HG02588 (cell line): ENCODE measurements around the gene SCMH1.

Experiments used
- ATAC-seq: cut with Tn5 transposase; IDR thresholded peaks from one replicate; pipeline ENCODE4 v1.9.1; 2021; ENCODE audit warnings: mild to moderate bottlenecking, moderate library complexity; ENCODE audit not compliant: unreplicated experiment

SCMH1 gene

DNA sequence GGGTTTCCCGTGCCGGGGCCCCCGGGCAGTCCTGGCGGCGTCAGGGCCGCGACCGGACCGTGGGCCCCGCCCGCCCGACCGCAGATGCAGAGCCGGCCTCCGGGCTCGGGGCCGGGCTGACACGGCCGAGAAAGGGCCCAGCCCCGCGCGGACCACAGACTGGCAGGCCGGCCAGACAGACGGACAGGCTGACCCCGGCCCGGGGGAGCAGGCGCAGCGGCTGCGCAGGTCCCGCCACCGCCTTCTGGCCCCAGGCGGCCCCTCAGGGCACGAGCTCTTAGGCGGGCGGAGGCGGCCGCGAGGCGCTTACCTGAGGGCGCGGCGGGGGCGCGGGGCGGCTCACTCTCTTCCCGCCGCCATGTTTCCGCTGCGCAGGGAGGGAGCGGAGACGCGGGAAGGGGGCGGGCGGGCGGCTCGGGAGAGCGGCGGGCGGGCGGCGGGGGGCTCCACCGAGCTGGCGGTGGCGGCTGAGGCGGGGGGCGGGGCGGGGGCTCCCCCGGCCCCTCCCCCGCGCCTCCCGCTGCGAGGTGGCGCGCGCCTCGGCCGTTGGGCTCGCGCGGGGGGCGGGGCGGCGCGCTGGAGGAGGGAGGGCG, at the start of gene SCMH1:
SCMH1 (minus strand) TSS at position 558 of the 593 bp plus-strand sequence. CDS start 56,173 bp downstream, outside the sequence.
- ATAC-seq: peak; percentile 44

DNA sequence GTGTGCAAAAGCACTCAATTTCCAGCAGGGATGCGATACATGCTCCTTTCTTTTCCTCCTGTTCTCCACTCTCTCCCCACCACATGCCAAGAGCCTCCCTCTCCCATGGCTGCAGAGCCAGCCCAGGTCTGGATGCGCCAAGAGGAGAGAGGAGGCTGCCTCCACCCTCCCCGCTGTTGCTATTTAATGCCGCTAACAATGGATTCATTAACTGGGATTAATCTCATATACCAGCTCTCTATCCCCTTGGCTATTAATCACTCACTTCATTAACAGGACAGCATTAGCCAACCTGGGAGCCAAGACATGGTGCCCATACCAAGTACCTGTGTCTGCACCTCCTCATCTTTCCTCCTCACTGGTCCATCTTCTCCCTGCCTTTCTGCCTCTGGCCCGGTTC, 49.1 kb upstream of the SCMH1 start:
- no peak for ATAC-seq

DNA sequence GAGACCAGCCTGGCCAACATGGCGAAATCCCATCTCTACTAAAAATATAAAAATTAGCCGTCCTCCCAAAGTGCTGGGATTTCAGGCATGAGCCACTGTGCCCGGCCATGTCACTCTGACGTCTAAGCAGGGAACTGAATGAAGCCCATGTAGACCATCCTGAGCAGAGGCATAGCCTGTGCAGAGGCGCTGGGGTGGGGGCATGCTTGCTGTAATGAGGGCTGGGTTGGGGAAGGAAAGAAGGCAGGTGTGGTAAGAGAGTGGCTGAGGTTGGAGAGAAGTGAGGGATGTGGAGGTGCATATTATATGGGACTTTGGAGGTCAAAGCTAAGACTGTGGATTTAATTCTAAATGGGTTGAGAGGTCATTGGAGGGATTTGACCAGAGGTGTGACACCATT, 47.1 kb upstream of the SCMH1 start:
- ATAC-seq: no peak

DNA sequence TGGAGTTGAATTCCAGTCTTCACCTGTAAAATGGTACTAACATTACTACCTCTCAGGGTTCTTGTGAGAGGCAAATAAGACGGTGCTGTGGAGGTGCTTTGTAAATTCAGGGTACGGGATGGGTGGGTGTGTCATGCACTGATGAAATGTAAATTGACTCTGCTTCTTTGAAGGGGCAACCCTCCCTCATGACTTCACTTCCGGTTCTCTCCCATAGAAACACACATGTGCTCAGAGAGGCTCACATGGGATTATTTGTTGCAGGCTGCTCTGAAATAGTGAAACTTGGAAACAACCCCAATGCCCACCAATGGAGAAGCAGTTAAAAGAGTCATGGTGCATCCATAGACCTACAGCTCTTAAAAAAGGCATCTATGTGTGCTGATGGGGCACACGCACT, 44.9 kb upstream of the SCMH1 start:
- ATAC-seq: no peak

DNA sequence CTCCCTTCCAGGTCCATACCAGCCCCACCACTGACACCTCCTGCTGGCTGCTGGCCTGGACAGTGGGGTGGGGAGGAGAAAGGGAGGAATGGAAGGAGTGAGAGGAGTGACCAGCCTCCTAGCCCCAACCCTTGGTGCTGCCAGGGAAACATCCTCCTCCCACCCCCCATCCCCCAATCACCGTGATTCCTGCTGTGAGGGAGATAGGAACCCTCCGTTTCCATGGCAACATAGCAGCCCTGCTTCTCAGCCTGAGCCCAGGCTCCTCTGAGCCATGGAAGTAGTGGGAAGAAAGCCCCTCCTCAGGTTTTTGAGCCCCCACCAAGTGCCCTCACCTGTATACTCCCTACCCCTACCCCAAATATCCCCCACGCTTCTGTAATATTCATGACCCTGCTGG, 44.4 kb upstream of the SCMH1 start:
- ATAC-seq: no peak

DNA sequence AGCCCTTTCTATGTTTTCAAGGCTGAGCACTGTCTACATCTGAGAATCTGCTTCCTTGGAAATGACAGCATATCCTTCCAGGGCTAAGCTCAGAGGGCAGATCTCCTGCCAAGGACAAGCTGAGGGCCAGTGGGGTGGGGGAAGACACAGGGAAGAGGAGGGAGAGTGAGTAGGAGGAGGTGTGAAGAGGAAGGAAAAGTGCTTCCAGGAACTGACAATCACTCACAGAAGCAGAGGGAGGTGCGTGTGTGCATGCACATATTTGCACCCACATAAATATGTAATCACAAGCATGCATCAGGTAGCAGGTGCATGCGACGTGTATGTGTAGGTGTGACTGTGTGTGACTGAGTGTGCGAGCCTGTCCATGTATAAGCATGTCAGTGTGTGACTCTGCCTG, 43.7 kb upstream of the SCMH1 start:
- no peak for ATAC-seq

DNA sequence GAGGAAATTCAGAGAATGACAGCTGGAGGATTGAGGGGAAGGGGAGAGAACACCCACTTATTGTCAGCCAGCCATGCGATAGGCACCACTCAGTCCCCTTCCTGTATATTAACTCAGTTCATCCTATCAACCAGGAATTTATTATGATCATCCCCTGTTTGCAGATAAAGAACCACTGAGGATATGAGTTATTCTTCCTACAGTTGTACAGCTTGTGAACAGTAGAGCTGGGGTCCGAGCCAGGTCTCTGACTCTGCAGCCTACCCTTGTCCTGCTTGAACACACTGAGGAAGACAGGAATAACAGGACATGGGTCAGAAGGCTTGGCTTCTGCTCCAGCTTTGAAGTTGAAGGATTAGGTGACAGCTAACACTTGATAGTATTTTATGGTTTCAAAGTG, 42.0 kb upstream of the SCMH1 start:
- ATAC-seq: no peak

DNA sequence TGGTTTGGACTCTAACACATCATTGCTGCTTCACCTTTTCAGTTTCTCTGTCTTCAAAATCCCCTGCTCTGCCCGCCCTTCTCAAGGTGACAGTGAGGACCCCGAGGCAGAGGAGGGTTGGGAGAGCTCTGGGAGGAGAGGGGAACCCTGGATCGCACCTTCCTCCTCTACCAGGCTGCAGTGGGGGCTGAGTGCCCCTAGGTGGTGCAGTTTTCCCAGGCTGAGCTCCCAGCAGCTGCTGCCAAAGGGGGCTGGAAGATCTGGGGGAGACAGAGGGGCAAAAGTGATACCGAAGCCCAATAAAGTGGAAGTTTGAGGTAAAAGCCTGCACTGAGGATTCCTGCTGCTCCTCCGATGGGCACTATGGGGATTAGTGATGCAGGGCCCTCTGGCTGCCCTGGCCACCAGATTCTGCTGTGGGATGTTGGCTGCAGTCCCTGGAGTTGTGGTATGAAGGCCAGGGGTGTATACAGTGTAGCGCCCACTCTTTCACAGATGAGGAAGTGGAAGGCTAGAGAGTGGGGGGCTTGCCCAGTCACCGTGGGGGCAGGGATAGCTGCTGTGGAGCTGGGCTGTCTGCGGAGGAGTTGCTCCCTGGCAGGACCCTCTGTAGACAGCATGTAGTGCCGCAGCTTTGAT, 40.7 kb upstream of the SCMH1 start:
- no peak for ATAC-seq

DNA sequence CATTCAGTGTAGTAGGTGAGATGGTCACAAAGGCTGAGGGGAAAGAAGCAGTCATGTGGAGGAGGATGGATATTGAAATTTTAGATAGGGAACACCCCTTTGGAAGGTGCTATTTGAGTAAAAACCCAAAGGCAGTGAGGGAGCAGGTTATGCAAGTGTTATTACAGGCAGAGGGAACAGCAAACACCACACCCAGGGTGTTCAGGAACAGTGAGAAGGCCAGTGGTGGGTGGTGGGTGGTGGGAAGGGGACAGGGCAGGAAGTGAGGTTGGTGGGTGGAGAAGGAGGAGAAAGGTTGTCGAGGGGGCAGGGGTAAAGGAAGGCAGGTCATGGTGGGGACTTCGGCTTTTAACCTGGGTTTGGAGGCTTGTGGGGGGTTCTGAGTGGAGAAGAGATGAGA, 39.2 kb upstream of the SCMH1 start:
- ATAC-seq: no peak

DNA sequence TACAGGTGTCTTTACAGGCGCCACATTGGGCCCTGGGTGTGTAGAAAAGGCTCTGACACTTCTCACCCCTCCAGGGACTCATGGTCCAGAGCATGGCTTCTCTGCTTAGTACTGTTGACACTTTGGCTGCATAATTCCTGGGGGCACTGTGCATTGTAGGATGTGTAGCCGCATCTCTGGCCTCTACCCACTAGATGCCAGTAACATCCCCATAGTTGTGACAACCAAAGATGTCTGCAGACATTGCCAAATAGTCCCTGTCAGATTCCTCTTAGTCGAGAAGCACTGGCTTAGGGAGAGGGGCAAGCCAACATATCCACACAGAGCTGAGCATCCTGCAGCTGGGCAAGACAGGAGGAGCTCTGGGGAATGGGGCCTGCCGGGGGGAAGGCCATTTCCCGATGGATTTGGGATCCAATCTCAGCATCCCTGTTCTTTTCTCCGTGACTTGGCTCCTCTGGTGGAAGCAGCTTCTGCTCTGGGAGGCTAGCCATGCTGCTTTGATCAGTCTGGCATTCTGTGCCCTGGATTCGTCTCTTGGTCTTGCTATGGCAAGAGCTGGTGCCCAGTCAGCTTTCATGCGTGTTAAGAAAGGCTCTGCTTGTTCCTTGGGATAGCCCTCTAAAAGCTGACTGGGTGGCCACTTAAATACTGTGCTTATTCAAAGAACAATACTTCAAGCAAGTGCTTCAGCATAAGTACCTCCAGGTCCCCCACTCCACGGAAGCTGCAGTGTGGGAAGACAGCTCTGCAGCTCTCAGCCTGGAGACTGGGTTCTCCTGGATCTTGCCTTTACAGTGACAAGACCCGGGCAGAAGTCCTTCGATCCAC, 38.3 kb upstream of the SCMH1 start:
- no peak for ATAC-seq

DNA sequence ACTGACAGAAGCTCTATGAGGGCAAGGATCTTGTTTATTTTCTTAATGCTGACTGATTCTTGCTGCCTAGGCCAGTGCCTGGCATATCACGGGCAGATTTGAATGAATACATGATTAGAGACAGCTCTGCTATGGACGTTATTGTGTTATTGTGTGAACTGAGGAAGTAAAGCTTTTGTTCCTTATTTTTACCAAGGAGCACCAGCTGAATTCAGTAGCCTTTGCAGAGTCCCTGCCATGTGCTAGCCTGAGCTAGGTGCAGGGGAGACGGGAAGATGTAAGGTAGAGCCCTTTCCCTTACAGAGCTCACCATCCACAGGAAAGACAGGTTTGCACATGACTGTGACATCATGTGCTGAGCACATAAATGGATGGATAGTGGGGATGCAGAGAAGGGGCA, 36.0 kb upstream of the SCMH1 start:
- no peak for ATAC-seq

DNA sequence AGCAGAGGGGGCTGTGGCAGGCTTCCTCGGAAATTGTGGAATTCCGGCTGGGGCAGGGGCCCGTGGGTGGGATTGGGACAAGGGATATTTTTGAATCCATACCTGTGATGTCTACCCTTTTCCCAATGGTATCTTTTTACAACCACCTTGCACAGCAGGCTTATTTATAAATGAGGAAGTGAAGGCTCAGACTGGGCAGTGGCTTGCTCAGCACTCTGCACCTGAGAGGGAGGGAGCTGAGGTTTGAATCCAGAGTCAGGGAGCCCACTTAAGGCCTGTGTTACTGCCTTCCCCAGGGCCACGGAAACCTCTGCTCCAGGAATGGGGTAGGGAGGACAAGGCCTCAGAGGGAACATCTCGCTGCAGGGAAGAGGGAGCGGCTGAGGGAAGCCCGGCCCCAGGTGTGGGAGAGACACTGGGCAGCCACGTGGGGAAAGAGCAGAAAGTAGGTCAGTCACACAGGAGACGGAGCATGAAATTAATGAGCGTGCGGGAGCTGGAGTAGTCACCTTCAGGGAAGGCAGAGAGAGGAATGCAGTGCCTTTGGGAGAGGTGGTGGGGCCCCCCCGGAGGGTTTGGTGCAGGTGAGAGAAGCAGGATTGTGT, 35.4 kb upstream of the SCMH1 start:
- ATAC-seq: no peak

DNA sequence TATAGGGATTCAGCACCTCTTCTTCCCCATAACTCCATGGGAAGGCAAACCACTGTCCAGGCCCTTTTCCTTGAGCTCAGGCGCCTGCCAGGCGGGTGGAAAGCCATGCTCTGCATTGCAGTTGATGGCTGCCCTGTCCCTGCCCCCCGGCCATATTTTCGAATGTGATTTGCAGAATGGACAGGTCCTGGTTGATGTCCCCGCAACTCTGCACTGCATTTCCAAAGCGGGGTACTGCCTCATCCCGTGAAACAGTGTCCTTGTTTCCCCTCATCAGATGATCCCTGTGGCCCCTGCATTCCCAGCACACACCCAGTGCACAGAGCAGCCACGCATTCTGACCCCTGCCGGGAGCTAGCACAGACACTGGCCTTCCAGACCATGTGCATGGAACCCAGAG, 33.7 kb upstream of the SCMH1 start:
- no peak for ATAC-seq

DNA sequence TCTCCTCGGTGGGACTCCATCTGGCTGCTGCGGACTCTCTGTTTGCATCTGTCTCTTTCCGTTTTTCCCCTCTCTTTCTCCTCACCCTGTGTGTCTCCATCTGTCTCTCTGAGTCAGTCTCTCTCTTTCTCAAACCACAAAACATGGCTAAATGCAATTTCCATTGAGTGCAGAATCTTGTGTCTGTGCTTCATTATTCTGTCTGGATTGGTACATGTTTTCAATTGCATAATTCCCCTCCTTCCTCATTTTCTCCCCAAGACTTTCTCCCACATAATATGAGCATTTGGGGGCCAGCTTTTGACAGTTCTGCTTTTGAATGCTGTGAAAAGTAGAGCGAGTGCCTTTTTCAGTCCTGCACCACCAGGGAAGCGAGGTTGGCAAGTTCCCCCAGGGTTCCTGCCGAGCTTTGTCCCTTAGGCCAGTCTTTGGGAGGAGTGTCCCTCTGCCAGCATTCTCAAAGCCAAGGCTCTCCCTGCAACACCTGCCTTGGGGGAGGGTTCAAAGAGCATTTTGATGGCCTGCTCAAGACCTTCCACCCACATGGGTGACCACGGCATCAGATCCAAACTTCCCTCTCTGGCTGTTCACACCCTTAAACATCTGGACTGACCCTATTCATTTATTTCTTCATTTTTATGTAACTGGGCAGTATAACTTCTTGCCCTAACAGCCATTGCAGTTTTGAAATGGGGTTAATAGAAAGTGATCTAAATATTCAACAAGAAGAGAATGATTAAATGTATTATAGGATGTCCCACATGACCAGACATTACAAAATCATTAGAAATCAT, 32.8 kb upstream of the SCMH1 start:
- no peak for ATAC-seq

DNA sequence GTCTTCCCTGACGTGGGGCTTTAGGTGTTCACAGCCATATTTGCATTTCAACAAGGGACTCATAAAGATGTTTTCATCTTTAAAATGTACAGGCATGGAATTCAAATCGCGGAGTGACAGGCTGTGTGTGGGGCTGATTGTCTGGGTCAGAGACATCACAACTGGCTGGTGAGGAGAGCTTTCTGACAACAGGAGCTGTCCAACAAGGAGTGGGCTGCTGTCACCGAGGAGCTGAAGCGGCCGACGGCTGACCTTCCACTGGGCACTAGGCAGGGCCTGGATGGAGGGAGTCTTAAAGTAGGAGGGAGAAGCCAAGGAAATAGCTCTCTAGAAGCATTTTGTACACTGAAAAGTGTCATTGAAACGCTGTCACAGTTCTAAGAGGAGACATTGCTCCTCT, 30.5 kb upstream of the SCMH1 start:
- no peak for ATAC-seq

DNA sequence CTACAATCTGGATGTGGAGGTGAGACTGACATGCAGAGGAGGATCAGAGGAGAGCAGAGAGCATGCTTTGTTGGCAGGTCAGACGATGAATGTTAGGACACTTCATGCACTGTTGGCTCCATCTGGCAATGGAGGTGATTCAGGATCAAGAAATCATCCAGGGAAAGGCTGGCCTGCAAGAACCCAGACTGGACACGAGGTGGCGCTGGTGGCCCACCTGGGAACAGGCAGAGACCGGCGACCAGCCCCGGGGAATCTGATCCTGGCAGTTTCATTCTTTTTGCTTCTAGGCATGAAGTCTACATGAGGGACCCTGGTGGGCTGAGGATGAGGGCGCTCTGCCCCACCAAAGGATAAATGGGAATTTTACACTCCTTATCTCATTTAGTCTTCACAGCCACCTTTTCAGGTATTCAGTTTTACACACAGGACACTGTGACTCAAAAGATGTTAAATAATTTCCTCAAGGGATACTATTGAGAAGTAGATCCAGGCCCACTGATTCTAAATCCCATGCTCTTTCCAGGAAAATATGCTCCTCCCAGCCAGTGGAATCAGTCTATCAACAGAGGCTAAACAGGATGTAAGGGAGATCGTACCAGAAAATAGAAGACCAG, 26.2 kb upstream of the SCMH1 start:
- no peak for ATAC-seq

DNA sequence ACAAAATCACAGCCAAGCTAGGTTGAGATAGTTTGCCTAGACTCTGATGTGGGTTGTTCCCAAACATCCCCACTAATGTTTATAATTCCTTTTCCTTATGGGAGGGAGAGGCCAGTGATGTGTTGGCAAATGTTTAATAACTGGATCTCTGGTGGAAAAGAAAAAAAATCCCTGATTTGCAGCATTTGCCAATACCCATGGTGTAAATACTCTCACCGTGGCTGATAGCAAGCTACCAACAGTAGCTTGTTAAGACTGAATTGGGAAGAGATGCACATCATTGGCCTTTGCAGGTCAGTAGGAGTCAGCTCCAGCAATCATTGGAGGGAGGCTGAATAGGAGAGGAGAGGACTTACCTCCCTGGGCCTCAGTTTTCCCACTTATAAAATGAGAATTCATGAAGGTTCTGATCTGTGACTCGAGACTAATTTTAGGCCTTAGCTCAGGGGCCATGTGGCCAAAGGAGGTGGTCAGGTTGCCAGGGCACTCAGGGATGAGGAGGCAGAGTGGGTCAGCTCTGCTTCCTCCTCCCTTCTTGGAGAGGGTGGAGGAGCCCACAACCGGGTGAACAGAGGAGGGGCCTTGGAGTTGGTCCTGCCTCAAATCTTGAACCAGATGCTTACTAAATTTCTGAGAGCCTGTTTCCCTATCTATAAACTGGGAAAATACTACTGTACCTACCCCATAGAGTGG, 20.0 kb upstream of the SCMH1 start:
- no peak for ATAC-seq

DNA sequence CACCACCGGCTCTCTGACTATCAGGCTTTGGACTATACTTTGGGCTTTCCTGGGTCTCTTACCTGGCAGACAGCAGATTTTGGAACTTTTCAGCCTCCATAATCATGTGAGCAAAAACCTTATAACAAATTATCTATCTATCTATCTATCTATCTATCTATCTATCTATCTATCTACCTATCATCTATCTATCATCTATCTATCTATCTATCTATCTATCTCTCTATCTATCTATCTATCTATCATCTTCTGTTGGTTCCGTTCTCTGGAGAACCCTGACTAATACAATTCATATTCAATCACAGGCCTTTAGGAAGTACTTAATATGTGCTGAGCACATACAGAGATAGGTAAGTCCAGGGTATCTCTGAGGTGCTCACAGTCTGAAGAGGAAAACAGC, 18.7 kb upstream of the SCMH1 start:
- no peak for ATAC-seq

DNA sequence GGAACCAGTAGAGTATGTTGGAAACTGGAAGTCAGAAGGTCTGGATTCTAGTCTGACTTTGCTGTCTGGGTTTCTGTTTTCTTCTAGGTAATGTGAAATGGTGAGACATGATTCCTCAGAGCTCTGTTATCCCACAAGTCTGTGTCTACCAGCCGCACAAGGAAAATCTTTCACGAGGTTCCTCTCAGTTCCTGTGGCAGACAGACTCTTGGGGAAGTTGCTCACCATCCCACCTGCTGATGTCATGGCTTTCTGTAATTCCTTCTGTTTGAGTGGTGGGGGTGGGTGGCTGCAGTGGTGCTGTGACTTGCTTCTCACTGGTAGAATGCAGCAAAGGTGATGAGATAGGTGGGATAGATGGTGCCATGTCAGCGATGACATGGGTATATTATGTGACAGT, 17.1 kb upstream of the SCMH1 start:
- ATAC-seq: no peak

DNA sequence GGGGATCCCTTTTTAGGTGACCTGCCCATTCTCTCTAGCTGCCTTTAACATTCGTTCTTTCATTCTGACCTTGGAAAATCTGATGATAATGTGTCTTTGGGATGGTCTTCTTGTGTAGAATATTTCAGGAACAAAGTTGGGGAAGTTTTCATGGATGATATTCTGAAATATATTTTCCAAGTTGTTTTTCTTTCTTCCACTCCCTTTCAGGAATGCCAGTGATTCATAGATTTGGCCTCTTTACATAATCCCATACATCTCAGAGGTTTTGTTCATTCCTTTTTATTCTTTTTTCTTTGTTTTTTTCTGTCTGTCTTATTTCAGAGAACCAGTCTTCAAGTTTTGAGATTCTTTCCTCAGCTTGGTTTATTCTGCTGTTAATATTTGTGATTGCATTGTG, 13.9 kb upstream of the SCMH1 start:
- ATAC-seq: no peak
